Left forelimb (tissue), 1 donor: ENCODE measurements around the gene MRPS15.

ENCODE experiments used
- DNase-seq: peaks from one replicate; pipeline ENCODE4 v3.0.0-alpha.2; 2018; ENCODE audit warnings: low spot score

The MRPS15 gene

GRCh38 chr1:36419569-36419968 lies 44.6 kb downstream of the MRPS15 start:
- DNase-seq, result no peak

DNA sequence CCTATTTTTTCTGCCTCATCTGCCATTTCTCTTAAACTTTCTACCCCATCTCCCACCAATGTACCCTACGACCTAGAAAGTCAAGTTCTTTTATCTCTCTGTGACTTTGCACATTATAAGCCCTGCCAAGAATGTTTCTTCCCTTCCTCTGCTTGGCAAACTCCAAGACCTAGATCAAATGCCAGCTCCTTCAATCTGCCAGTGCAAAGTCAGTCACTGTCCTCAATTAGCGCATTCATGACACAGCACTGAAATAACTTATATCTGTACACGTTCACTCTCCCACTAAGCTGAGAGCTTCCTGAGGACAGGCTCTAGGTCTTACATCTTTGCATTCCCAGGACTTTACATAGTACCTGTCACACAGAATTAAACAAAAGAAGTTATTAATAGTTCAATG lies 45.0 kb downstream of the MRPS15 start:
- no peak for DNase-seq

DNA sequence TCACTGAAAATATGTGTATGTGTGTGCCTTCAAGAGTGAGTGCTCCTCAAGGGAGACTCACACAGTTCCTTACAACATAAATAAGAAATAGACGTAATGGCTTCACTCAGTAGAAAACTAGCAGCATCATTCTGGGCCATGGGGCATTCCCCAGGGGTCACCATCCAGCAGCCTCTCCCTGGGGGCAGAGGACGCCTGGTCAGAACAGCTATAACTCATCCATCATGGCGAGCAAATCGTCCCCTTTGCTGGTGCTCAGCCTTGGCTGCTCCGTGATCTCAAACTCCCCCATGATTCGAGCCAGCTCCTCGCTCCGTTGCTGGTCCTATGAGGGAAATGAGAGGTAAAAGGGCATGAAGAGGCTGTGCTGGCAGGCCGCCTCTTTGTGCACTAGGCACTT lies 46.3 kb downstream of the MRPS15 start:
- no peak for DNase-seq

DNA sequence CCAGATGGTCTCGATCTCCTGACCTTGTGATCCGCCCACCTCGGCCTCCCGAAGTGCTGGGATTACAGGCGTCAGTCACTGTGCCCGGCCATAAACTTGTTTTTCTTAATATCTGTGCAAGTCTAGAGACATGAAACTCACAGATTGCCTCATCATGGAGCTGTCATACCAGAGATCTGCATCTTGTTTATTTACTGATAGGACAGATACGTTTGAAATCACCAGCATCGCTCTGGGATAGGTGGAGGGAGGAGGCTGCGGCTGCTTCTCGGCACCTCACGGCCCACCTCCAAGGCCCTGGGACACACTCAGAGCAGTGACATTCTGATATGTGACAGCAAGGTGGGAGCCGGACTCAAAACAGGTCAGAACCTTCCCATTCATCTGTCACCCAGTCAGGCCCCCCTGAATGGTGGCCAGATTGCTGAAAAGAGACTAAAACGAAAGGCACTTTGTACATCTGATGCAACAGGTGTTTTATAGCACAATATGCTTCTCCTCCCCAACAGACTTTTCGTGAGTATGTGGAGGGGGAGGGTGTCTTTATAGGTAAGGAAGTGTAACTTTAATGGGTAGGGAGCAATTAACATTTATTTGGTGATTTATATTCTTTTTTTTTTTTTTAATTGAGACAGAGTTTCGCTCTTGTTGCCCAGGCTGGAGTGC lies 48.4 kb downstream of the MRPS15 start:
- DNase-seq, result no peak

DNA sequence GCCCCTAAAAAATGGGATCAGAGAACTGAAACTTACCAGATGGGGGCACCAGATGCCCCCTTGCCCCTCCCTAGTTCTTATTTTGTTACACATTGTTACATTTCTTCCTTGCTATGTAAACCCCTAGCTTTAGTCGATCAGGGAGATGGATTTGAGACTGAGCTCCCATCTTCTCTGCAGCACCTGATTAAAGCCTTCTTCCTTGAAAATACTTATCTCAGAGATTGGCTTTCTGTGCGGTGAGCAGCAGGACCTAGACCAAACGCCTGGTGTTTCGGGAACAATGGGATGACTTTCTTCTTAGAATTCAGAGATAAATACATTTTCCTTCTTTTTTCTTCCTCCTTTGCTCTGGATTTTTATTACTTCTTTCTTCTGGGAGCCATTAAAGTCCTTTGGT lies 49.8 kb downstream of the MRPS15 start:
- no peak for DNase-seq

GRCh38 chr1:36411674-36412648 lies 52.2 kb downstream of the MRPS15 start:
- DNase-seq, result no peak

DNA sequence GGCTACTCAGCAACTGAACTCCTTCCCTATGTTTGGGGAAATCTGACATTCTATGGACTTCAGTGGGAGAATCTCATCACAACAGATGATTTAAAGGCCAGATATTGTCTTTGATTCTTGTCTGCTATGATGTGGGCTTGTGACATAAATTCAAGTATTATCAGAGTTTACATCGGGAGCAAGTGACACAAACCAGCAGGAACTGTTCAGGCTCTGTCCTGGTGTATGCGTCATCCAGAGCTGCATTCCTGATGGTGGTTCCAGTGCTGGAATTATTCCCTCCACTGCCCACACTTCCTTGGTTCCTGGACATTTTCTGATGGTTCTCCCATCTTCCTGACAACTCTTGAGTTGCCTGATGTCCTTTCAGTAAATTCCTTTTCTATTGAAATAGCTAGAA lies 55.7 kb downstream of the MRPS15 start:
- no peak for DNase-seq

DNA sequence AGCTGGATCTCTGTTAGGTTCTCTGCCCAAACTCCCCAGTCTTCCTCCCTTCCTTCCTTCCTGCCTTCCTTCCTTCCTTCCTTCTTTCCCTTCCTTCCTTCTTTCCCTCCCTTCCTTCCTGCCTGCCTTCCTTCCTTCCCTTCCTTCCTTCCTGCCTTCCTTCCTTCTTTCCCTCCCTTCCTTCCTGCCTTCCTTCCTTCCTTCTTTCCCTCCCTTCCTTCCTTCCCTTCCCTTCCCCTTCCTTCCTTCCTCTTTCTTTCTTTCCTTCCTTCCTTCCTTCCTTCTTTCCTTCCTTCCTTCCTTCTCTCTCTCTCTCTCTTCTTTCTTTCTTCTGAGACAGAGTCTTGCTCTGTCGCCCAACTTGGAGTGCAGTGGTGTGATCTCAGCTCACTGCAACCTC lies 57.7 kb downstream of the MRPS15 start:
- DNase-seq, result no peak
